ENCODE results near the gene GRK4. TPM values are rescaled to one million over a fixed set of nuclear protein-coding genes. Genes with fewer than 3 reads are reported as not detected.

Gene GRK4
- polyA plus RNA-seq, 1 of the 3 experiments (the other 2 are of a cell fraction), result 2.7 TPM

DNA sequence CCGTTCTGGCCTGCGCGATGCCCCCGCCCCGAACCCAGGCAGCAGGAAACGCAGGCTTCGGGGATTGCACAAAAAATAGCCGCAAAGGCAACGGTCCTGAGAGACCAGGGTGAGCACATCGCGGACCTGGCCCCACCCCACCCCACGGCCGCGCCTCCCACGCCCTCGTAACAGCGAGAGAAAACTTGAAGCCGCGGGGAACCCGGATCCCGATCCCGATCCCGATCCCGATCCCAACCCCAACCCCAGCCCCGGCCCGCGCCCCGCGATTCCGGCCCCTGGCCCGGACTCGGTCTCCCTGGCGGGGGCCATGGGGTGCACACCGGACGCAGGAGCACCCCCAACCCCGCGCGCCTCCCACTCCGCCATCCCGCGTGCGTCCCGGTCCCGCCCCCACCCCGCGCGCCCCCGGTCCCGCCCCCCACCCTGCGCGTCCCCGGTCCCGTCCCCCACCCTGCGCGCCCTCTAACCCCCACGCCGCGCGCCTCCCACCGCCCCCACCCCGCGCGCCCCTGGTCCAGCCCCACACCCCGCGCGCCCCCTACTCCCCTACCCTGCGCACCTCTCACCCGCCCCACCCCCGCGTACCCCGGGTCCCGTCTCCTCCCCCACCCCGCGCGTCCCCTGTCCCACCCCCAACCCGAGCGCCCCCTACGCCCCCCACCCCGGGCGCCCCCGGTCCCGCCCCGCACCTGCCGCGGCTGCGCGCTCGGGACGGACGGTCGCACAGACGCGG, 29.1 kb upstream of the GRK4 start:
- no peaks in the 10 kb centered on the region for H3K9me2 ChIP-seq
- H3K27ac ChIP-seq (ENCODE audit: low read depth in 2 of 2, low read length in 1 of 2), result peak overlapping the region; percentile 35 to 87; a peak in 3 of 4 replicates
- H3K36me3 ChIP-seq (replicated peaks in 1 of 2; ENCODE audit: control insufficient read depth in 1 of 2, insufficient read depth in 2 of 2, low read length in 1 of 2), result peaks cover 15 to 54% of the 10 kb centered on the region in 2 experiments
- H3K4me2 ChIP-seq, result peak overlapping the region; percentile 99
- H3K79me2 ChIP-seq (ENCODE audit: insufficient read depth), result peaks cover 48% of the 10 kb centered on the region
- H3K9me3 ChIP-seq, result no peaks in the 10 kb centered on the region
- 0 out of 2 replicates have a peak, but pooled peaks cover 19% of the 10 kb centered on the region for H4K20me1 ChIP-seq (ENCODE audit: insufficient read depth)
- peak overlapping the region; percentile 70 to 98 for H3K4me3 ChIP-seq (ENCODE audit: low read depth in 2 of 2, low read length in 1 of 2)
- peaks cover 20 to 43% of the 10 kb centered on the region in 2 experiments for H3K4me1 ChIP-seq (ENCODE audit: control insufficient read depth in 1 of 2, insufficient read depth in 2 of 2, low read depth in 1 of 2, low read length in 1 of 2)
- TF ChIP-seq MXI1 (IDR thresholded peaks at IDR 0.05; ENCODE audit: low read depth, low read length), result peak; percentile 47; the same call in 1 of the 2 replicates
- TF ChIP-seq NRF1 (IDR thresholded peaks at IDR 0.05; ENCODE audit: low read depth, low read length), result peak; percentile 48
- TF ChIP-seq EP300 (IDR thresholded peaks at IDR 0.05; ENCODE audit: borderline replicate concordance in 1 of 2, low read depth in 1 of 2, low read length in 1 of 2), result no peak
- ChIA-PET CTCF (interaction anchor here (2.6 kb wide), 1 partner anchor 21 kb away, joined by 19 read pairs; no protein-coding TSS in a partner anchor), POLR2A (interaction anchor here (0.7 to 1.6 kb wide), 4 partner anchors 48 to 170 kb away, joined by 3 to 4 read pairs (median 3); no protein-coding TSS in a partner anchor)
- no peaks in the 10 kb centered on the region for H3K27me3 ChIP-seq (ENCODE audit: insufficient read depth)
- DNase-seq, result no peak
- WGBS (ENCODE audit: low lambda C conversion rate), result 2% methylated on average over 23 of the region's 93 CpGs
- peak overlapping the region; percentile 65 for H3K9ac ChIP-seq
- H3F3A ChIP-seq (replicated peaks; ENCODE audit: insufficient read depth), result peaks cover 24% of the 10 kb centered on the region
- peak overlapping the region; percentile 53; the same call in 1 of the 2 replicates for H2AFZ ChIP-seq (ENCODE audit: low read depth)

DNA sequence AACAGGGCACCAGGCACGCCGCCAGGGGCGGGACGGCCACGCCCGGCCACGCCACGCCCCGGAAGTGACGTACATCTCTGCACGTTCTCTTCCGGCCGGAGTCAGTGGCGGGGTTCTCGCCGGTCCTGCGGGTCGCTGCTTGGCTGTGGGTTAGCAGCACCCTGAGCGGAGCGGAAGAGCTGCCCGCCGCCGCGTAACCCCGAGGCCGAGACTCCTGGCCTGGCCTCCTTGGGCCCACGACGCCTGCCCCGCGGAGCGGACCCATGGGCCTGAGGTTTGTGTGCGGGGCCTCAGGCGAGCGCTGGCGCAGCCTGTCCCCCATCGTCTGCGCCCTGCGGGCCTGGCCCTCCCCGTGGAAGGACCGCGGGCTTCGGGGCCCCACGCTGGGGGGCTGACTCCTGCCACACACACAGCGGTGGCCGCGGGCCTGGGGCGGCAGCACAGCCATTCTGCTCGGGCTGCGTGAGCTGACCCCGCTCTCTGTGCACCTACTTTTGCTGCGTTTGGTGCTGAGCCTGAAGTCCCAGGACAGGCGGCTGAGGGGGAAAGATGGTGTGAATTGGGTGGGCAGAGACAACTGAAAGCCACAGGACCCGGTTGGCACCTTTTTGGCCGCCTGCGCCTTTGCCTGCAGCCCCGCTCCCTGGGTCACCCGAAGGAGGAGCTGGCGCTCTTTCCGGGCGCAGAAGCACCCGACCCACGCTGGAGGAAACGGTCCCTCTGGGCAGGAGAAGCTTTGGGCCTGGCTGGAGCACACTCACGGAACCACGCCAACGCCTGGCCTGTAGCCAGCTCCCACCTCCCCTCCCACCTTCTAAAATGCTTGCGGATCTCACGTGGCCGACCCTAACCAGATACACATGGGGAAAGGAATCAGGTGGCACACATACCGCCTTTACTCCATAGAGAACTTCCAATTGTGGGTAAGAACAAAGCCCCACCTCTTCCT, 28.3 kb upstream of the GRK4 start:
- Histone ChIP-seq H3K27ac (ENCODE audit: low read depth in 2 of 2, low read length in 1 of 2) (peak overlapping the region; percentile 74 to 85), H3K4me2 (peak overlapping the region; percentile 99), H3K79me2 (ENCODE audit: insufficient read depth) (peaks cover 48% of the 10 kb centered on the region), H3K9ac (peak overlapping the region; percentile 94), H3K27me3 (ENCODE audit: insufficient read depth) (no peaks in the 10 kb centered on the region), H3K9me2 (no peaks in the 10 kb centered on the region), H2AFZ (ENCODE audit: low read depth) (peak overlapping the region; percentile 59; the same call in 1 of the 2 replicates), H4K20me1 (ENCODE audit: insufficient read depth) (0 out of 2 replicates have a peak, but pooled peaks cover 19% of the 10 kb centered on the region), H3K9me3 (no peaks in the 10 kb centered on the region), H3K4me1 (ENCODE audit: control insufficient read depth in 1 of 2, insufficient read depth in 2 of 2, low read depth in 1 of 2, low read length in 1 of 2) (peaks cover 20 to 43% of the 10 kb centered on the region in 2 experiments), H3K4me3 (ENCODE audit: low read depth in 2 of 2, low read length in 1 of 2) (peak overlapping the region; percentile 98 to 99), H3F3A (replicated peaks; ENCODE audit: insufficient read depth) (peaks cover 19% of the 10 kb centered on the region), H3K36me3 (replicated peaks in 1 of 2; ENCODE audit: control insufficient read depth in 1 of 2, insufficient read depth in 2 of 2, low read length in 1 of 2) (peaks cover 22 to 54% of the 10 kb centered on the region in 2 experiments)
- 1% methylated on average over 30 of the region's 70 CpGs for WGBS (ENCODE audit: low lambda C conversion rate)
- DNase-seq, result peak; percentile 96
- CTCF ChIA-PET, result interaction anchor here (0.7 to 2.6 kb wide), 8 partner anchors 13 to 179 kb away, joined by 3 to 19 read pairs (median 4); partner anchors contain the start of genes ADD1, GRK4 and NOP14
- POLR2A ChIA-PET, result interaction anchor here (0.7 to 1.6 kb wide), 7 partner anchors 12 to 178 kb away, joined by 3 to 4 read pairs (median 3); partner anchors contain the start of gene TNIP2
- TF ChIP-seq, protein P1, sequence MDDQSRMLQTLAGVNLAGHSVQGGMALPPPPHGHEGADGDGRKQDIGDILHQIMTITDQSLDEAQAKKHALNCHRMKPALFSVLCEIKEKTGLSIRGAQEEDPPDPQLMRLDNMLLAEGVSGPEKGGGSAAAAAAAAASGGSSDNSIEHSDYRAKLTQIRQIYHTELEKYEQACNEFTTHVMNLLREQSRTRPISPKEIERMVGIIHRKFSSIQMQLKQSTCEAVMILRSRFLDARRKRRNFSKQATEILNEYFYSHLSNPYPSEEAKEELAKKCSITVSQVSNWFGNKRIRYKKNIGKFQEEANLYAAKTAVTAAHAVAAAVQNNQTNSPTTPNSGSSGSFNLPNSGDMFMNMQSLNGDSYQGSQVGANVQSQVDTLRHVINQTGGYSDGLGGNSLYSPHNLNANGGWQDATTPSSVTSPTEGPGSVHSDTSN (IDR thresholded peaks at IDR 0.05), result no peak
- TF ChIP-seq SIN3A (IDR thresholded peaks at IDR 0.05; ENCODE audit: borderline replicate concordance, low read depth, low read length), result no peak; the same call in 1 of the 2 replicates
- TF ChIP-seq FOXM1 (IDR thresholded peaks at IDR 0.05; ENCODE audit: low read depth), result no peak
- TF ChIP-seq, protein P2, sequence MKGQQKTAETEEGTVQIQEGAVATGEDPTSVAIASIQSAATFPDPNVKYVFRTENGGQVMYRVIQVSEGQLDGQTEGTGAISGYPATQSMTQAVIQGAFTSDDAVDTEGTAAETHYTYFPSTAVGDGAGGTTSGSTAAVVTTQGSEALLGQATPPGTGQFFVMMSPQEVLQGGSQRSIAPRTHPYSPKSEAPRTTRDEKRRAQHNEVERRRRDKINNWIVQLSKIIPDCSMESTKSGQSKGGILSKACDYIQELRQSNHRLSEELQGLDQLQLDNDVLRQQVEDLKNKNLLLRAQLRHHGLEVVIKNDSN (IDR thresholded peaks at IDR 0.05; ENCODE audit: borderline replicate concordance, low read depth), result no peak
- TF ChIP-seq NRF1 (IDR thresholded peaks at IDR 0.05; ENCODE audit: low read depth, low read length), result no peak; the same call in 1 of the 2 replicates
- TF ChIP-seq CHD2 (IDR thresholded peaks at IDR 0.05; ENCODE audit: low read length, partially characterized antibody), result peak; percentile 38
- TF ChIP-seq, protein P3, sequence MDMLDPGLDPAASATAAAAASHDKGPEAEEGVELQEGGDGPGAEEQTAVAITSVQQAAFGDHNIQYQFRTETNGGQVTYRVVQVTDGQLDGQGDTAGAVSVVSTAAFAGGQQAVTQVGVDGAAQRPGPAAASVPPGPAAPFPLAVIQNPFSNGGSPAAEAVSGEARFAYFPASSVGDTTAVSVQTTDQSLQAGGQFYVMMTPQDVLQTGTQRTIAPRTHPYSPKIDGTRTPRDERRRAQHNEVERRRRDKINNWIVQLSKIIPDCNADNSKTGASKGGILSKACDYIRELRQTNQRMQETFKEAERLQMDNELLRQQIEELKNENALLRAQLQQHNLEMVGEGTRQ (IDR thresholded peaks at IDR 0.05; ENCODE audit: borderline replicate concordance, low read depth, low read length), result no peak
- TF ChIP-seq, protein P4, sequence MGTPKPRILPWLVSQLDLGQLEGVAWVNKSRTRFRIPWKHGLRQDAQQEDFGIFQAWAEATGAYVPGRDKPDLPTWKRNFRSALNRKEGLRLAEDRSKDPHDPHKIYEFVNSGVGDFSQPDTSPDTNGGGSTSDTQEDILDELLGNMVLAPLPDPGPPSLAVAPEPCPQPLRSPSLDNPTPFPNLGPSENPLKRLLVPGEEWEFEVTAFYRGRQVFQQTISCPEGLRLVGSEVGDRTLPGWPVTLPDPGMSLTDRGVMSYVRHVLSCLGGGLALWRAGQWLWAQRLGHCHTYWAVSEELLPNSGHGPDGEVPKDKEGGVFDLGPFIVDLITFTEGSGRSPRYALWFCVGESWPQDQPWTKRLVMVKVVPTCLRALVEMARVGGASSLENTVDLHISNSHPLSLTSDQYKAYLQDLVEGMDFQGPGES (IDR thresholded peaks at IDR 0.05; ENCODE audit: low read depth, low read length), result no peak
- TF ChIP-seq, protein P5, sequence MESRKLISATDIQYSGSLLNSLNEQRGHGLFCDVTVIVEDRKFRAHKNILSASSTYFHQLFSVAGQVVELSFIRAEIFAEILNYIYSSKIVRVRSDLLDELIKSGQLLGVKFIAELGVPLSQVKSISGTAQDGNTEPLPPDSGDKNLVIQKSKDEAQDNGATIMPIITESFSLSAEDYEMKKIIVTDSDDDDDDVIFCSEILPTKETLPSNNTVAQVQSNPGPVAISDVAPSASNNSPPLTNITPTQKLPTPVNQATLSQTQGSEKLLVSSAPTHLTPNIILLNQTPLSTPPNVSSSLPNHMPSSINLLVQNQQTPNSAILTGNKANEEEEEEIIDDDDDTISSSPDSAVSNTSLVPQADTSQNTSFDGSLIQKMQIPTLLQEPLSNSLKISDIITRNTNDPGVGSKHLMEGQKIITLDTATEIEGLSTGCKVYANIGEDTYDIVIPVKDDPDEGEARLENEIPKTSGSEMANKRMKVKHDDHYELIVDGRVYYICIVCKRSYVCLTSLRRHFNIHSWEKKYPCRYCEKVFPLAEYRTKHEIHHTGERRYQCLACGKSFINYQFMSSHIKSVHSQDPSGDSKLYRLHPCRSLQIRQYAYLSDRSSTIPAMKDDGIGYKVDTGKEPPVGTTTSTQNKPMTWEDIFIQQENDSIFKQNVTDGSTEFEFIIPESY (IDR thresholded peaks at IDR 0.05; ENCODE audit: borderline replicate concordance, low read depth), result no peak
- no peak for TF ChIP-seq RFX5 (IDR thresholded peaks at IDR 0.05; ENCODE audit: low read length)
- TF ChIP-seq MEF2A (IDR thresholded peaks at IDR 0.05; ENCODE audit: borderline replicate concordance, low read depth), result no peak
- no peak for TF ChIP-seq SMC3 (IDR thresholded peaks at IDR 0.05; ENCODE audit: low read depth, low read length)
- TF ChIP-seq EZH2phosphoT487 (IDR thresholded peaks at IDR 0.05; ENCODE audit: borderline replicate concordance, low read depth), result no peak
